ENCODE data around the gene KCNG1.

The KCNG1 gene

DNA sequence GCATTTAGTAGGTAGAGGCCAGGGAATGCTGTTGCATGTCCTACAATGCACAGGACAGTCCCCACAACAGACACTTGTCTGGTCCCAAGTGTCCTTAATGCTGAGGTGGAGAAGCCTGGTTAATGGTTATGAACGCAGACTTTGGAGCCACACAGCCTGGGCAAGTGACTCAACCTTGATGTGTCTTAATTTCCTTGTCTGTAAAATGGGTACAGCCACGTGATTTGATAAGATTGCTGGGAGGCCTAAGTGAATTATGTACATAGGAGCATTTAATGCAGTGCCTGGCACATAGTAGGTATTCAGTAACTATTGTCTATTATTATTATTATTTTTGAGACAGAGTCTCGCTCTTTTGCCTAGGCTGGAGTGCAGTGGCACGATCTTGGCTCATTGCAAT, 11.4 kb downstream of the KCNG1 start:
- no peak for TF ChIP-seq EZH2 (IDR thresholded peaks at IDR 0.05; ENCODE audit: borderline replicate concordance, low read length)
- TF ChIP-seq, protein P1, sequence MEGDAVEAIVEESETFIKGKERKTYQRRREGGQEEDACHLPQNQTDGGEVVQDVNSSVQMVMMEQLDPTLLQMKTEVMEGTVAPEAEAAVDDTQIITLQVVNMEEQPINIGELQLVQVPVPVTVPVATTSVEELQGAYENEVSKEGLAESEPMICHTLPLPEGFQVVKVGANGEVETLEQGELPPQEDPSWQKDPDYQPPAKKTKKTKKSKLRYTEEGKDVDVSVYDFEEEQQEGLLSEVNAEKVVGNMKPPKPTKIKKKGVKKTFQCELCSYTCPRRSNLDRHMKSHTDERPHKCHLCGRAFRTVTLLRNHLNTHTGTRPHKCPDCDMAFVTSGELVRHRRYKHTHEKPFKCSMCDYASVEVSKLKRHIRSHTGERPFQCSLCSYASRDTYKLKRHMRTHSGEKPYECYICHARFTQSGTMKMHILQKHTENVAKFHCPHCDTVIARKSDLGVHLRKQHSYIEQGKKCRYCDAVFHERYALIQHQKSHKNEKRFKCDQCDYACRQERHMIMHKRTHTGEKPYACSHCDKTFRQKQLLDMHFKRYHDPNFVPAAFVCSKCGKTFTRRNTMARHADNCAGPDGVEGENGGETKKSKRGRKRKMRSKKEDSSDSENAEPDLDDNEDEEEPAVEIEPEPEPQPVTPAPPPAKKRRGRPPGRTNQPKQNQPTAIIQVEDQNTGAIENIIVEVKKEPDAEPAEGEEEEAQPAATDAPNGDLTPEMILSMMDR (IDR thresholded peaks at IDR 0.05; ENCODE audit: low read length): no peak
- no peak overlapping the region for H2AFZ ChIP-seq (ENCODE audit: low read length)
- no peaks in the 10 kb centered on the region for H3K9me2 ChIP-seq (ENCODE audit: low read depth, low read length)
- H3K4me1 ChIP-seq (ENCODE audit: insufficient read depth, low read length, severe bottlenecking): no peaks in the 10 kb centered on the region
- H3K4me3 ChIP-seq (ENCODE audit: low read depth, low read length, poor library complexity, severe bottlenecking): no peak overlapping the region
- no peak overlapping the region for H3K4me2 ChIP-seq (ENCODE audit: low read length)
- no peak overlapping the region for H3K27ac ChIP-seq (ENCODE audit: low read depth, low read length, poor library complexity, severe bottlenecking)
- H3K79me2 ChIP-seq (ENCODE audit: insufficient read depth, low read length): no peaks in the 10 kb centered on the region
- H3K9me3 ChIP-seq (ENCODE audit: low read length): no peaks in the 10 kb centered on the region
- no peaks in the 10 kb centered on the region for H4K20me1 ChIP-seq (ENCODE audit: insufficient read depth, low read length)
- no peaks in the 10 kb centered on the region for H3K27me3 ChIP-seq (ENCODE audit: insufficient read depth, low read length)
- no peaks in the 10 kb centered on the region for H3K36me3 ChIP-seq (ENCODE audit: insufficient read depth, low read length)
- H3K9ac ChIP-seq (ENCODE audit: low read length): no peak overlapping the region
- no peaks in the 10 kb centered on the region for H3F3A ChIP-seq (ENCODE audit: insufficient read depth, low read length)

DNA sequence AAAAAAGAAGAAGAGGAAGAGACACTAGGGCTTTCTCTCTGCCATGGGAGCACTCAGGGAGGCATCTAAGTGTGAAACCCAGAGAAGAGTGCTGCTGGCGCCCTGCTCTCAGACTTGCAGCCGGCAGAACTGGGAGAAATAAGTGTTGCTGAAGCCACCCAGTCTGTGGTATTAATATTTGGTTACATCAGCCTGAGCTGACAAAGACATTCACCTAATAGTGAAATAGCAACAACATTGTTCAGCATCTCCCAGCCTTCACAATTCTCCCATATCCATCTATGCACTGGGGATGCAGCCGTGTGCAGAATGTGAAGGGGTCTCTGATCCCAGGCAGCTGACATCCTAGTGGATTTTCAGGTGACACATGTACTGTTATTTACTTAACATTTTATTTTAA, 12.0 kb downstream of the KCNG1 start:
- Histone ChIP-seq H3K9me2 (ENCODE audit: low read depth, low read length) (no peaks in the 10 kb centered on the region), H3K9ac (ENCODE audit: low read length) (no peak overlapping the region), H2AFZ (ENCODE audit: low read length) (no peak overlapping the region), H3F3A (ENCODE audit: insufficient read depth, low read length) (no peaks in the 10 kb centered on the region), H3K4me2 (ENCODE audit: low read length) (no peak overlapping the region), H3K27me3 (ENCODE audit: insufficient read depth, low read length) (no peaks in the 10 kb centered on the region), H3K27ac (ENCODE audit: low read depth, low read length, poor library complexity, severe bottlenecking) (no peak overlapping the region), H3K79me2 (ENCODE audit: insufficient read depth, low read length) (no peaks in the 10 kb centered on the region), H3K4me3 (ENCODE audit: low read depth, low read length, poor library complexity, severe bottlenecking) (no peak overlapping the region), H4K20me1 (ENCODE audit: insufficient read depth, low read length) (no peaks in the 10 kb centered on the region), H3K9me3 (ENCODE audit: low read length) (no peaks in the 10 kb centered on the region), H3K36me3 (ENCODE audit: insufficient read depth, low read length) (no peaks in the 10 kb centered on the region), H3K4me1 (ENCODE audit: insufficient read depth, low read length, severe bottlenecking) (no peaks in the 10 kb centered on the region)
- TF ChIP-seq, protein P1 (IDR thresholded peaks at IDR 0.05; ENCODE audit: low read length): no peak
- TF ChIP-seq EZH2 (IDR thresholded peaks at IDR 0.05; ENCODE audit: borderline replicate concordance, low read length): no peak

DNA sequence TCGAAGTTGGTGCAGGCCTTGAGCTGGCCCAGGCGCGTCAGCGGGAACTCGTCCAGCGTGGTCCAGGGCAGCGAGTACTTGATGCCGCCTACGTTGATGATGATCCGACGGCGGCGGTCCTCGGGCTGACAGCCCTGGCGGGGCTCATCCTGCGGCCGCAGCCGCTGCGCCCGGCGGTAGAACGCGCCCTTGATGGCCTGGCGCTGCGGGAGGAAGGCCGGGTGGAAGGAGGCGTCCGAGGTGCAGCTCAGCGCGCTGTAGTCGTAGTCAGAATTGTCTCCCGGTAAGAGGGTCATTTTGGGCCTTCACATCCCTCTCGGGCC, 12.9 kb downstream of the KCNG1 start:
- no peak overlapping the region for H3K9ac ChIP-seq (ENCODE audit: low read length)
- no peak overlapping the region for H2AFZ ChIP-seq (ENCODE audit: low read length)
- H3K36me3 ChIP-seq (ENCODE audit: insufficient read depth, low read length): no peaks in the 10 kb centered on the region
- H3K27me3 ChIP-seq (ENCODE audit: insufficient read depth, low read length): no peaks in the 10 kb centered on the region
- no peaks in the 10 kb centered on the region for H3F3A ChIP-seq (ENCODE audit: insufficient read depth, low read length)
- H3K4me2 ChIP-seq (ENCODE audit: low read length): no peak overlapping the region
- H3K9me3 ChIP-seq (ENCODE audit: low read length): no peaks in the 10 kb centered on the region
- no peaks in the 10 kb centered on the region for H4K20me1 ChIP-seq (ENCODE audit: insufficient read depth, low read length)
- no peak overlapping the region for H3K27ac ChIP-seq (ENCODE audit: low read depth, low read length, poor library complexity, severe bottlenecking)
- no peaks in the 10 kb centered on the region for H3K9me2 ChIP-seq (ENCODE audit: low read depth, low read length)
- no peaks in the 10 kb centered on the region for H3K4me1 ChIP-seq (ENCODE audit: insufficient read depth, low read length, severe bottlenecking)
- no peak for TF ChIP-seq EZH2 (IDR thresholded peaks at IDR 0.05; ENCODE audit: borderline replicate concordance, low read length)
- TF ChIP-seq, protein P1 (IDR thresholded peaks at IDR 0.05; ENCODE audit: low read length): no peak
- no peak overlapping the region for H3K4me3 ChIP-seq (ENCODE audit: low read depth, low read length, poor library complexity, severe bottlenecking)
- H3K79me2 ChIP-seq (ENCODE audit: insufficient read depth, low read length): no peaks in the 10 kb centered on the region
